ENCODE data around the gene GPC6.

- TF ChIP-seq CTCF (IDR thresholded peaks at IDR 0.05) (no peak), POLR2AphosphoS5 (IDR thresholded peaks at IDR 0.05) (no peak)
Observed at GRCh38 chr13:94007072-94007471, 780.5 kb downstream of the GPC6 start.

All from suprapubic skin (tissue), 3 donors.